ENCODE data around the gene TGFB2.
"Not testable (repeated sequence)": the region's sequence is repeated elsewhere in the genome, so short reads cannot be mapped to it uniquely, and the experiment has no call there.

The TGFB2 gene

GRCh38 chr1:218344814-218345672 is at the start of gene TGFB2:
TGFB2 (plus strand) TSS chr1:218345336; CDS start chr1:218346702, 1,366 bp downstream.
- peak; percentile 56 for DNase-seq (ENCODE audit: low spot score)

GRCh38 chr1:218296162-218296561 is 49.0 kb upstream of the TGFB2 start:
- DNase-seq (ENCODE audit: low spot score): no peak

GRCh38 chr1:218297461-218297860 is 47.7 kb upstream of the TGFB2 start:
- DNase-seq (ENCODE audit: low spot score): no peak

GRCh38 chr1:218297867-218298266 is 47.3 kb upstream of the TGFB2 start:
- no peak for DNase-seq (ENCODE audit: low spot score)

GRCh38 chr1:218298398-218298797 is 46.7 kb upstream of the TGFB2 start:
- DNase-seq (ENCODE audit: low spot score): no peak

GRCh38 chr1:218299416-218299815 is 45.7 kb upstream of the TGFB2 start:
- peak; percentile 24 for DNase-seq (ENCODE audit: low spot score)

GRCh38 chr1:218301217-218301616 is 43.9 kb upstream of the TGFB2 start:
- DNase-seq (ENCODE audit: low spot score): no peak

GRCh38 chr1:218302155-218302554 is 43.0 kb upstream of the TGFB2 start:
- no peak for DNase-seq (ENCODE audit: low spot score)

- no peak for DNase-seq (ENCODE audit: low spot score)
Observed at GRCh38 chr1:218303176-218303879, 41.8 kb upstream of the TGFB2 start.

- DNase-seq (ENCODE audit: low spot score): no peak
Observed at GRCh38 chr1:218304281-218305039, 40.7 kb upstream of the TGFB2 start.

GRCh38 chr1:218305472-218306064 is 39.6 kb upstream of the TGFB2 start:
- no peak for DNase-seq (ENCODE audit: low spot score)

GRCh38 chr1:218312509-218312908 is 32.6 kb upstream of the TGFB2 start:
- no peak for DNase-seq (ENCODE audit: low spot score)

- no peak for DNase-seq (ENCODE audit: low spot score)
Observed at GRCh38 chr1:218314316-218314715, 30.8 kb upstream of the TGFB2 start.

GRCh38 chr1:218315638-218316037 is 29.5 kb upstream of the TGFB2 start:
- no peak for DNase-seq (ENCODE audit: low spot score)

GRCh38 chr1:218317061-218317460 is 28.1 kb upstream of the TGFB2 start:
- DNase-seq (ENCODE audit: low spot score): no peak

GRCh38 chr1:218320182-218320581 is 25.0 kb upstream of the TGFB2 start:
- not testable (repeated sequence) for DNase-seq (ENCODE audit: low spot score)

GRCh38 chr1:218322762-218323161 is 22.4 kb upstream of the TGFB2 start:
- no peak for DNase-seq (ENCODE audit: low spot score)

GRCh38 chr1:218323568-218324225 is 21.4 kb upstream of the TGFB2 start:
- DNase-seq (ENCODE audit: low spot score): no peak

GRCh38 chr1:218324226-218324580 is 20.9 kb upstream of the TGFB2 start:
- DNase-seq (ENCODE audit: low spot score): no peak

GRCh38 chr1:218328769-218329168 is 16.4 kb upstream of the TGFB2 start:
- DNase-seq (ENCODE audit: low spot score): no peak

GRCh38 chr1:218330043-218330623 is 15.0 kb upstream of the TGFB2 start:
- DNase-seq (ENCODE audit: low spot score): no peak

All from globus pallidus (tissue), 1 donor.